Measurements from ENCODE around the gene SPATA3. TPM values are rescaled to one million over a fixed set of nuclear protein-coding genes. Genes with fewer than 3 reads are reported as not detected.
"Not testable (repeated sequence)": the region's sequence is repeated elsewhere in the genome, so short reads cannot be mapped to it uniquely, and the experiment has no call there.

Gene SPATA3
- total and polyA plus RNA-seq, 2 experiments from 2014 or later, result not detected

- H3K27me3 ChIP-seq, result no peaks in the 10 kb centered on the region
- H4K20me1 ChIP-seq (ENCODE audit: insufficient read depth, poor library complexity, severe bottlenecking), result no peaks in the 10 kb centered on the region
- H3K27ac ChIP-seq, result no peak overlapping the region
- H3K4me2 ChIP-seq, result no peak overlapping the region
- no peaks in the 10 kb centered on the region for H3K9me3 ChIP-seq (ENCODE audit: low read depth)
- H3K36me3 ChIP-seq (replicated peaks; ENCODE audit: insufficient read depth, low read depth), result no peaks in the 10 kb centered on the region
- H3K79me2 ChIP-seq, result no peaks in the 10 kb centered on the region
- 80% methylated on average over 4 of the region's 4 CpGs for WGBS (ENCODE audit: low lambda C conversion rate, missing lambda C conversion rate)
- DNase-seq (ENCODE audit: low spot score), result no peak
- TF ChIP-seq EZH2phosphoT487 (IDR thresholded peaks at IDR 0.05; ENCODE audit: low read depth, severe bottlenecking, unreplicated experiment) (no peak), EZH2 (IDR thresholded peaks at IDR 0.05; ENCODE audit: borderline replicate concordance) (no peak), CTCF (IDR thresholded peaks at IDR 0.05; ENCODE audit: poor library complexity) (no peak)
- H3K9me2 ChIP-seq (replicated peaks; ENCODE audit: insufficient read depth), result no peaks in the 10 kb centered on the region
- H3K4me1 ChIP-seq (ENCODE audit: insufficient read depth), result peaks cover 3% of the 10 kb centered on the region
- no peak overlapping the region for H3K4me3 ChIP-seq
- H2AFZ ChIP-seq, result no peak overlapping the region
These were observed 21.3 kb downstream of the SPATA3 start for GRCh38 chr2:231017231-231017598.

DNA sequence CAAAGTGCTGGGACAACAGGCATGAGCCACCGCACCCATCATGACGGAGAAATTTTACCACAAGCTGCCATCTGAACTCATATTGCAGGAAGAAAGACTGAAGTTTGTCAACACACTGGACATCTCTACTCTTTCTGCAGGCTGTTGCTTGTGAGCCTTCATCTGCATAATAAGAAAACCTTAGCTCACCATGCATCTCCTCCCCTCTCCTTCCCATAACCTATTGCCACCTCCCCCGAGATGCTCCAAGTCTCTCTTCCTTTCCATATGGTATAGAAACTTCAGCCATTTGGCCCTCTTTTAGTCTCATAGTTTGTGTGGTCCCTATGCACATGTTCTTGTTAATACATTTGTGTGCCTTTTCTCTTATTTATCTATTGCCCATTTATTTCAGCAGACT is 22.3 kb downstream of the SPATA3 start:
- H3K36me3 ChIP-seq (replicated peaks; ENCODE audit: insufficient read depth, low read depth), result no peaks in the 10 kb centered on the region
- no peak overlapping the region for H2AFZ ChIP-seq
- H3K27ac ChIP-seq, result no peak overlapping the region
- no peaks in the 10 kb centered on the region for H4K20me1 ChIP-seq (ENCODE audit: insufficient read depth, poor library complexity, severe bottlenecking)
- no peaks in the 10 kb centered on the region for H3K9me2 ChIP-seq (replicated peaks; ENCODE audit: insufficient read depth)
- no peak for DNase-seq (ENCODE audit: low spot score)
- TF ChIP-seq EZH2 (IDR thresholded peaks at IDR 0.05; ENCODE audit: borderline replicate concordance) (no peak), EZH2phosphoT487 (IDR thresholded peaks at IDR 0.05; ENCODE audit: low read depth, severe bottlenecking, unreplicated experiment) (no peak), CTCF (IDR thresholded peaks at IDR 0.05; ENCODE audit: poor library complexity) (no peak)
- H3K27me3 ChIP-seq, result no peaks in the 10 kb centered on the region
- WGBS (ENCODE audit: low lambda C conversion rate, missing lambda C conversion rate), result 94% methylated on average over 3 of the region's 3 CpGs
- H3K9me3 ChIP-seq (ENCODE audit: low read depth), result no peaks in the 10 kb centered on the region
- no peaks in the 10 kb centered on the region for H3K79me2 ChIP-seq
- no peak overlapping the region for H3K4me2 ChIP-seq
- H3K4me1 ChIP-seq (ENCODE audit: insufficient read depth), result no peaks in the 10 kb centered on the region
- no peak overlapping the region for H3K4me3 ChIP-seq

- H3K36me3 ChIP-seq (replicated peaks; ENCODE audit: insufficient read depth, low read depth); H3K79me2 ChIP-seq; DNase-seq (ENCODE audit: low spot score); H2AFZ ChIP-seq; H3K9me2 ChIP-seq (replicated peaks; ENCODE audit: insufficient read depth); H3K9me3 ChIP-seq (ENCODE audit: low read depth); H3K4me3 ChIP-seq; H3K4me2 ChIP-seq; H3K4me1 ChIP-seq (ENCODE audit: insufficient read depth); H3K27ac ChIP-seq; H3K27me3 ChIP-seq; H4K20me1 ChIP-seq (ENCODE audit: insufficient read depth, poor library complexity, severe bottlenecking): not testable (repeated sequence)
- WGBS (ENCODE audit: low lambda C conversion rate, missing lambda C conversion rate), result 95% methylated on average over 3 of the region's 3 CpGs
These were observed 29.1 kb downstream of the SPATA3 start for GRCh38 chr2:231025059-231025458.

DNA sequence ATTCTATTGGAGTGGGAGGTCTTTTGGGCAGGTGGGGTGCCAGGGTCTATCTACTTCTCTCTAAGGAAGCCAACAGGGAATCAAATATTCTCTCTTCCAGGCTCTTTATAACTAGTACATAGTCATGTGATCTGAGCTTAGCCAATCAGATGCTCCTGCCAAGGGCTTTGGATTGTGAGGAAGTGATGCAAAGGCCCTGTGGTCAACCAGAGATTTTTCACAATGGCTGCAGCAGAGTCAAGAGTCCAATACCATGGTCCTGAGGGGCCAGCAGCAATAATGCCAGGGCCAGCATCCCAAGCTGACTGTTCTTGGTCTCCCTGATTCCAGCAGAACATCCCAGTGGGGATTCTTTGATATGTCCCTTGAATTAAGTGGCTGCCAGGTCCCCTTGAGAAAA is 33.0 kb downstream of the SPATA3 start:
- no peak overlapping the region for H3K4me3 ChIP-seq
- TF ChIP-seq EZH2 (IDR thresholded peaks at IDR 0.05; ENCODE audit: borderline replicate concordance) (no peak), EZH2phosphoT487 (IDR thresholded peaks at IDR 0.05; ENCODE audit: low read depth, severe bottlenecking, unreplicated experiment) (no peak), CTCF (IDR thresholded peaks at IDR 0.05; ENCODE audit: poor library complexity) (no peak)
- H3K9me3 ChIP-seq (ENCODE audit: low read depth), result no peaks in the 10 kb centered on the region
- no peak overlapping the region for H3K4me2 ChIP-seq
- DNase-seq (ENCODE audit: low spot score), result no peak
- H3K4me1 ChIP-seq (ENCODE audit: insufficient read depth), result peaks cover 6% of the 10 kb centered on the region
- H2AFZ ChIP-seq, result no peak overlapping the region
- no peaks in the 10 kb centered on the region for H3K27me3 ChIP-seq
- H3K36me3 ChIP-seq (replicated peaks; ENCODE audit: insufficient read depth, low read depth), result no peaks in the 10 kb centered on the region
- H3K27ac ChIP-seq, result no peak overlapping the region
- H3K79me2 ChIP-seq, result no peaks in the 10 kb centered on the region
- H3K9me2 ChIP-seq (replicated peaks; ENCODE audit: insufficient read depth), result no peaks in the 10 kb centered on the region
- no peaks in the 10 kb centered on the region for H4K20me1 ChIP-seq (ENCODE audit: insufficient read depth, poor library complexity, severe bottlenecking)

Measured in hepatocyte (in vitro differentiated cells).